Cardiac fibroblast (primary cell): ENCODE results near the gene RNF227.

Experiments
- DNase-seq, 2 donors: peaks; one replicate each; pipeline versions ENCODE4 v3.0.0 to v3.0.0-alpha.2; 2010; ENCODE audit warnings: low read depth in 2 of 2
- H3K4me3 ChIP-seq, 2 donors: replicated peaks in 1 of 2; 1 replicate in 1 of 2; 2 replicates in 1 of 2; pipeline ENCODE4 v1.5.1; 2011; ENCODE audit warnings: low read depth in 2 of 2, low read length in 2 of 2, mild to moderate bottlenecking in 2 of 2, moderate library complexity in 1 of 2
- TF ChIP-seq, protein P1 (sequence below): IDR thresholded peaks from one replicate; pipeline ENCODE4 v1.5.1; 2011; ENCODE audit warnings: low read depth, mild to moderate bottlenecking, low read length, inconsistent platforms

RNF227 gene

DNA sequence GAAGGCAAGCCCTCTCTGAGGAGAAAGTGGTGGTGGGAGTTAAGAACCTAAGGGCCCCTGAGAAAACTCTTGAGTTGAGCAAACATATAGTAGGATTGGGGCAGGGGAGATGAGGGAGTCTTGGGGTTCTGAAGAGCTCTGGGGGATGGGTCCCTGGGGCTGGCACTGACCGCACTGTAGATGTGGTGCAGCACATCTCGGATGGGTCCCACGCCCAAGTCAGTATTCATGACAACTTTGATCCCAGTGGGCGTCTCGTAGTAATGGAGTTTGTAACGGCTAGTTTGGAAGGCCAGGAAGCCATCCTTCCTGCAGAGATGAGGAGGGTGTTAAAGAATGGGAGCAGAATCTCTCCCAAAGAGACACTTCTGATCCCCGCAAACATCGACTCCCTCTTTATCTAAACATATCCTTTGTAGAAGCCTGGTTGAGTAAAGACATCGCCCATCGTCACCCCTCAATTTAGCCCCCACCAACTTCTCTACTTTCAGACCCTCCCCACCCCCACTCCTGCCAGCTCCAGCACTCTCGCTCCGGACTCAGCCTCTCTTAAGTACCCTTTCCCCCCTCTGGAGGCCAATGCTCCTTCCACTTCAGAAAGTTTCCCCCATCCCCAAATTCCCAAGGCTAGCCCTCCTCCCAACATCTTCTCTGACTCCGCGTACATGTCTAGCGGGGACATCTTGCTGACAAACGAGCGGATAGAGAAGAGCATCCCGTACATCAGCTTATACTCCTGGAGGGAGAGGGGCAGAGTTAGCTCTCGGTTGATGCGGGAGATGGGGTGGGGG is 14.9 kb upstream of the RNF227 start:
- TF ChIP-seq, protein P1, sequence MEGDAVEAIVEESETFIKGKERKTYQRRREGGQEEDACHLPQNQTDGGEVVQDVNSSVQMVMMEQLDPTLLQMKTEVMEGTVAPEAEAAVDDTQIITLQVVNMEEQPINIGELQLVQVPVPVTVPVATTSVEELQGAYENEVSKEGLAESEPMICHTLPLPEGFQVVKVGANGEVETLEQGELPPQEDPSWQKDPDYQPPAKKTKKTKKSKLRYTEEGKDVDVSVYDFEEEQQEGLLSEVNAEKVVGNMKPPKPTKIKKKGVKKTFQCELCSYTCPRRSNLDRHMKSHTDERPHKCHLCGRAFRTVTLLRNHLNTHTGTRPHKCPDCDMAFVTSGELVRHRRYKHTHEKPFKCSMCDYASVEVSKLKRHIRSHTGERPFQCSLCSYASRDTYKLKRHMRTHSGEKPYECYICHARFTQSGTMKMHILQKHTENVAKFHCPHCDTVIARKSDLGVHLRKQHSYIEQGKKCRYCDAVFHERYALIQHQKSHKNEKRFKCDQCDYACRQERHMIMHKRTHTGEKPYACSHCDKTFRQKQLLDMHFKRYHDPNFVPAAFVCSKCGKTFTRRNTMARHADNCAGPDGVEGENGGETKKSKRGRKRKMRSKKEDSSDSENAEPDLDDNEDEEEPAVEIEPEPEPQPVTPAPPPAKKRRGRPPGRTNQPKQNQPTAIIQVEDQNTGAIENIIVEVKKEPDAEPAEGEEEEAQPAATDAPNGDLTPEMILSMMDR, result no peak
- DNase-seq, result no peak
- peak overlapping the region; percentile 87 to 98 for H3K4me3 ChIP-seq

DNA sequence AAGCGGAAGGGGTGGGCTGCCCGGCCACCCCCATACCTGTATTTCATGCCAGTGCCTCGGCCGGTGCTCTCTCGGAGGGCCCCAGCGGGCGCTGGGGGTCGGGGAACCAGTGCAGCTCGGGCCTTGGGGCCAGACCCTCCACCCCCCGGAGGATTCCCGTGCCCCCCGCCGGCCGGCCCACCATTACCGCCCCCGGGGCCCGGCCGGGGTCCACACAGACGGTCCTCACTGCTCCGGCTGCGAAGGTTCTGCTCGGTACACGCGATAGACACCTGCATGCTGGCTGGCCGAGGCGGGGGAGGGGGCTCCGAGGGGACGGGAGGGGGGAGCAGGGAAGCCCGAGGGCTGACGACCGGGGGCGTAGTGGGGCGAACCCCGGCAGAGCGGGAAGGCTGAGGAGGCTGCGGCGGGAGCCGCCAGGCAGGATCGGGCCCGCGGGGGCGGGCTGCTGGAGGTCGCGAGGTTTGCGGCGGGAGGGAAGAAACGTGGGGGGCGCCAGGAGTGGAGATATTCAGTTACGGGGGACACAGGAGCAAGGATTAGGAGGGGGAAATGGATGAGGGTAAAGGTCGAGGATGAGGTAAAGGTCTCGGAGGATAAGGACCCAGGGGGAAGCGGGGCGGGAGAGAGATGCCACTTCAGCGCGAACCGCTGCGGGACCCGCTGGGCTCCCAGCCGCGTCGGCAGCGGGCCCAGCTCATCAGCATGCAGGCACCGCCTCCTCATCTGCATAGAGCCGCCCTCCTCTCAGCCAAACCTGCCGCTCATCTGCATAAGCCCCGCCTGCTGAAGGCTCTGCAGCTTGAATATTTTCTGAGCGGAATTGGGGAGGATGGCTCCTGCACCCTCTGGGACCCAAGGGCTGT is 13.3 kb upstream of the RNF227 start, which contains the start of gene KCNAB3:
TSS of gene KCNAB3 (minus strand) at position 699 of the 866 bp plus-strand sequence. CDS start at position 278, 421 bp downstream.
- TF ChIP-seq, protein P1, result no peak
- peak within 1 kb of the TSS; percentile 42 to 45 for H3K4me3 ChIP-seq
- peak; percentile 69 to 80 for DNase-seq

DNA sequence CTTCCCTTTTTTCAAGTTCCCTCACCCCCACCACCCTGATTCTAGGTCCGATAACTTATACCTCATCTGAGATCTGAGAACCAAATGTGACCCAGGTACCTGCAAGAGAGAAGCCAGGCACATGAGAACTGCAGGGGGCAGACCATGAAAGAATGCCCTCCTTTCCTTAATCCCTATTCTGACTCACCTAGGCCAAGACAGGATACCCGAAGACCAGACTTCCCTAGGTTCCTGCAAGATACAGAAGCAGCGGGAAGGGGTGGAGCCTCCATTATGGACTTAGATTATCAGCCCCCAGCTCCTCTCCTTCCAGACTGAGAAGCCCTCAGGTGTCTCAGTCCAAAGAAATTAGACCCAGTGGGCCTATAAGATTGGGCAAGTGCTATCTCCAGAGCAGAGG is 11.5 kb upstream of the RNF227 start:
- H3K4me3 ChIP-seq, result no peak overlapping the region
- DNase-seq, result no peak
- TF ChIP-seq, protein P1, result no peak

DNA sequence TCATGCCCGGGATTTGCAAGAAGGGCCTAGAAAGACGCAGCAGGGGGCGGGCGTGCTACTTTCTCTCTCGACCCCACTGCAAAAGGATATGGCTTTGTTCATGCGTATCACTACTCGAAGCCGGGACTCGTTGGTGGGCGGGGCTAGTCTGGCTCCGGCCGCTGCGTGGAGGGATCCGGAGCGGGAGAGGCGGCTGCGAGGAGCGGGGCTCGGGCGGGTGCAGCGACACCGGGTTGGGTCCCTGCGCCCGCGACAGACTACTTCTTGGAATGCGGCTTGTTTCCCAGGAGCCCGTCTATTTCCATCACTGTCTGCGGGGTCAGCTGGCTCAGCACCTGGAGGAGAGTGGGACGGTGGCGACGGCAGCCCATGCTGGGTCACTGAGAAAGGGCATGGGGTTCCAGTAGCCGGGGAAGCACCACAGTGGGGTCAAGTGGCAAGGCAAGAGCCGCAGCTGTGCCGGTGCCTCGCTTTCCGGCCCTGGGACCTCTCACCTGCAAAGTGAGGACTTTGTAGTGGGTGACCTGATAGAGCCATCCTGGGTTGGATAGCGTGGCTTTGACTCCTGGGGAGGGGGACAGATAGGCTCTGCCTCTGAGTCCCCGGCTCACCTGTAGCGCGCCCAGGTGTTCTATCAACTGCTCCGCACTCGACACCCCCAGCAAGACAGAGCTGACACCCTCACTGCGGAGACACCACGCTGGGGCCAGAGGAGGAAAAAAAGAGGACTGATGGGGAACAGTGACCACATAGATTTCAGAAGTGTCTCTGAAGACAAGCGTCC is 6.9 kb upstream of the RNF227 start:
- peak; percentile 77 to 88 for DNase-seq
- TF ChIP-seq, protein P1, result no peak

DNA sequence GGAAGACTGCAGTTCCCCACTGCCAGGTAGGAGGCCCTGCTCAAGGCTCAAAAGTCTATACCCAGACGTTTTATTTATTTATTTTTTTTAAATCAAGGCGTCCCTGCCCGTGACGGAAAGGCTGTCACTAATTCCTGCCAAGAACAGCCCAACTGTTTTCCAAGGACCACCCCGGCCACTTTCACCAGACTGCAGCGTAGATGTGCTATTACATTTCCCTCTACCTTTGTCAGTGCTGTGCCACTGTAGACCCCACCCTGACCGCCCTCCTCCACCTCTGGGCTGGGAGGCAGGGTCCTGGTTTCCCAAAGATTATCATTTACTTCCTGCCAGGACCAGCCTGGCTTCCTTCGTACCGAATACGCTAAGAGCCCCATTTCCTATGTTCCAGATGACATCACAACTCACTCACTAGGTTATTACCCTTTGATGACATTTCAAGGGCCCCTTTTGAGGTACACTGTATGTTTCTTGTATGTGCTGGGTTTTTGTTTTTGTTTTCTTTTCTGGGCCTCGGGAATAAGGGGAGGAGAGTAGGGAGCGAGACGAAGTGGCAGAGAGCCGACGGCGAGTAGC is 6.3 kb upstream of the RNF227 start:
- TF ChIP-seq, protein P1, result no peak
- no peak for DNase-seq
- H3K4me3 ChIP-seq, result peak overlapping the region; percentile 37 to 41

More for the DNA sequence above, 6.9 kb upstream of the RNF227 start:
- H3K4me3 ChIP-seq, result peak overlapping the region; percentile 37 to 41

DNA sequence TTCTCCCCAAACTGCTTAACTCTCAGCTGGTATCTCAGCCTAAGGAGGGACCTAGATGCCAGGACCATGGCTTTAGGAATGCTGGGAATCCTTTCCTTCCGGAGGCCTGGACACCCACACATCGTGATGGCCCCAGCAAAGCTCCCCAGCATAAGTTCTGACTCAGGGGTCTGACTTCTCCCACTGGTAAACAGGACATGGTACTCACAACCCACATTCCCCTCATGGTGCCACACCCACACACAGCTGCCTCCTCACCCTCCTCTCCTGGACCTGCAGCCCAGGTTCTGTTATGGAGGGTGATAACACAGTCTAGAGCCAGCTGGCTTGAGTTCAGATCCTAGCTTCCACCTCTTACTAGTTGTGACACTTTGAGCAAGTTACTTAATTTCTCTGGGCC is 719 bp upstream of the RNF227 start:
- TF ChIP-seq, protein P1, result no peak
- peak; percentile 36 to 57 for DNase-seq
- H3K4me3 ChIP-seq, result no peak overlapping the region
